Measurements from ENCODE around the gene PARP15.

The PARP15 gene

DNA sequence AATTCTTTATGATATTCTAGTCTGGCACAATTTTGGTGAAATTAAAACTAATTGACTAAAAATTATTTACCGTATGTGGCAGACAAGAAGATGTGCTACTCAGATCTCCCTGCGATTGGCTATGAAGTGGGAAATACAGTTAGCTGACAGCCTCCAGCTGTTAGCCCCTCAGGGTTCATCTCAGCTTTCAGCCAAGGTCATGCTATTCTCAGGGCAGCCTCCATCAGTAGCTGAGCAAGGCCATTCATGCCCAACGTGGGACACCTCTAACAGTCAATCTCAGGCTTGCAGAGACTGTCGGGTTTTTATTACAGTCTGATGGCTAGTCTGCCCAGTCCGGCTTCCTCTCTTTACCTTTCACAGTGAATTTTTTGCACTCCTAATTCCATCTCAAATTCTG is 20.1 kb upstream of the PARP15 start:
- DNase-seq (ENCODE audit: low read depth, low spot score): no peak
- TF ChIP-seq CTCF (IDR thresholded peaks at IDR 0.05; ENCODE audit: low read depth, low read length): no peak
- in situ Hi-C loops (cut with HindIII; ENCODE audit: low sequenced_read_pairs): no loop called here
- H3K4me3 ChIP-seq (ENCODE audit: low read depth, low read length): no peak overlapping the region

DNA sequence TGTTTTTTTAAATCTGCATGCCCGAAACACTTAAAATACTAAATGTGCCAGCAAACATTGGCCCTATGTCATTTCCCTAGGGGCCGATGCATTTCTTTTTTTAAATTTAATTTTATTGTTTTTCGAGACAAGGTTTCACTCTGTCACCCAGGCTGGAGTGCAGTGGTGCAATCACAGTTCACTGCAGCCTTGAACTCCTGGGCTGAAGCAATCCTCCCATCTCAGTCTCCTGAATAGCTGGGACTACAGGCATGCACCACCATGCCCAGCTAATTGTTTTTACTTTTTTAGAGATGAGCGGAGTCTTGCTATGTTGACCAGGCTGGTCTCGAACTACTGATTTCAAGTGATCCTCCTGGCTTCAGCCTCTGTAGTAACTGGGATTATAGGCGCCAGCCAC is 18.8 kb upstream of the PARP15 start:
- no peak for TF ChIP-seq CTCF (IDR thresholded peaks at IDR 0.05; ENCODE audit: low read depth, low read length)
- no peak overlapping the region for H3K4me3 ChIP-seq (ENCODE audit: low read depth, low read length)
- in situ Hi-C loops (cut with HindIII; ENCODE audit: low sequenced_read_pairs): no loop called here
- no peak for DNase-seq (ENCODE audit: low read depth, low spot score)

GRCh38 chr3:122559906-122560305 is 17.5 kb upstream of the PARP15 start:
- in situ Hi-C loops (cut with HindIII; ENCODE audit: low sequenced_read_pairs): no loop called here
- no peak for TF ChIP-seq CTCF (IDR thresholded peaks at IDR 0.05; ENCODE audit: low read depth, low read length)
- no peak overlapping the region for H3K4me3 ChIP-seq (ENCODE audit: low read depth, low read length)
- no peak for DNase-seq (ENCODE audit: low read depth, low spot score)

DNA sequence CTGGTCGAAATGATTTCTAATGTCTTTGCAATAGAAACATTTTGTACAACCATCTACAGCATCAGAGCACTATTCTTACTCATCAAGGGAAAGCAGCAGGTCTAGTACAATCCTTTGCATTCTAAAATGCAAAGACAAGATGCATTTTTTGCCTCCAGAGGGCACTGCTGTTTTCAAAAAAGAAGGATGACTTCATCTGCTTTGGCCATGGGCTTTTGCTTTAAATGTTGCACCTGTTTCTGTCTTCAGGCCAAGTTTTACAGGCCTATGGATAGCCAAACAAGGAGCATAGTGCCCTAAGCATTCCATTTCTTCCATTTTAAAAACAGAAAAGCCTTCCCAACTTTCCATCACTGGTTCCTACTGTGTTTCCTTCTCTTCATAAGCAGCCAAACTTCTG is 16.8 kb upstream of the PARP15 start:
- TF ChIP-seq CTCF (IDR thresholded peaks at IDR 0.05; ENCODE audit: low read depth, low read length): peak; percentile 63
- in situ Hi-C loops (cut with HindIII; ENCODE audit: low sequenced_read_pairs): no loop called here
- no peak overlapping the region for H3K4me3 ChIP-seq (ENCODE audit: low read depth, low read length)
- DNase-seq (ENCODE audit: low read depth, low spot score): peak; percentile 75

DNA sequence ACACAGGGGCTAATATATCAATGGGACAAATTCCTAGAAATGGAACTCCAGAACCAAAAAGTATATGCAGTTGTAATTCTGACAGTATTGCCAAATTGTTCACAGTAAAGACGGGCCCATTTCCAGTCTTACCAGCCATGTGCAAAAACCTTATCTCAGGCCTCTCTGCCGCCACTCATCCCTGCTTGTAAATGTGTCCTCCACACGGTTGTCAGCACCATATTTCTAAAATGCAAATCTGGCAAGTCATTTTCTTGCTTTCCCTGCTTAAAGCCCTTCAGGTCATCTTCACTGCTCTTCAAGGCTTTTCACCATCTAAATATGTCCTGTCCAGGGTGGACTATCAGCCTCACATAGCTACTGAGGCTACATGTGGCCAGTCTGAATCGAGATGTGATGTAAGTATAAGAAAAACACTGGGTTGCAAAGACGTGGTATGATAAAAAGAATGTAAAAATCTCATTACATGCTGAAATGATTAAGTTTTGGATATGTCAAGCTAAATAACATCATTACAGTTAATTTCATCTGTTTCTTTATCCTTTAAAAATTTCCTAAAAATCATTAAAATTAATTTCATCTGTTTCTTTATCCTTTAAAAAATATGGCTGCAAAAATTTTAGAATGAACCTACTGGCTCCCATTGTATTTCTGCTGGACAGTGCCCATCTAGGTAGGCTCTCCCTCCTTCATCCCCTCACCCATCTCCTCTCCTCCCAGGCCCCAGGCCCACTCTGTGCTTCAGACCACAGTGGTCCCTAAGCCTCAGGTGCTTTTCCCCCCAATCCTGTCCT is 14.3 kb upstream of the PARP15 start:
- DNase-seq (ENCODE audit: low read depth, low spot score): no peak
- in situ Hi-C loops (cut with HindIII; ENCODE audit: low sequenced_read_pairs): no loop called here
- H3K4me3 ChIP-seq (ENCODE audit: low read depth, low read length): peak overlapping the region; percentile 64
- no peak for TF ChIP-seq CTCF (IDR thresholded peaks at IDR 0.05; ENCODE audit: low read depth, low read length)

GRCh38 chr3:122563717-122564025 is 13.8 kb upstream of the PARP15 start:
- no peak for TF ChIP-seq CTCF (IDR thresholded peaks at IDR 0.05; ENCODE audit: low read depth, low read length)
- in situ Hi-C loops (cut with HindIII; ENCODE audit: low sequenced_read_pairs): no loop called here
- DNase-seq (ENCODE audit: low read depth, low spot score): no peak
- H3K4me3 ChIP-seq (ENCODE audit: low read depth, low read length): peak overlapping the region; percentile 64
